IMR-90 (cell line): ENCODE results near the gene FTO. TPM values are rescaled to one million over a fixed set of nuclear protein-coding genes. Genes with fewer than 3 reads are reported as not detected.
A peak's percentile ranks its signal among the peaks of the same experiment; 100 is the strongest.

Experiments used
- ATAC-seq: fragments of 200-7000 bp; cut with Tn5 transposase; 2 replicates; pipeline ENCODE4 v1.9.1; 2020; ENCODE audit warnings: low read depth, mild to moderate bottlenecking, moderate library complexity
- BruUV-seq: library from RNA; stranded (reverse); fragments of 400-500 nt; replicated peaks from 2 replicates; lab custom pipeline; 2021; lab: Mats Ljungman, UMichigan
- CTCF ChIA-PET: fragments of 300-600 bp; formaldehyde crosslinking; extraction: SDS; loops from one replicate; lab custom pipeline; 2021; ENCODE audit warnings: antibody characterized with exemption; lab: Yijun Ruan, JAX
- POLR2A ChIA-PET: fragments of 300-600 bp; sonication (Branson Sonifier 250); formaldehyde crosslinking; loops from one replicate; lab custom pipeline; 2022; ENCODE audit warnings: antibody characterized with exemption; ENCODE audit not compliant: unreplicated experiment; lab: Charles Lee
- DNase-seq: peaks from one replicate; pipeline ENCODE4 v3.0.0; 2013
- H2AFZ ChIP-seq: replicated peaks from 2 replicates; pipeline ENCODE3; 2013; ENCODE audit warnings: low read length, mild to moderate bottlenecking; ENCODE audit not compliant: poor library complexity
- H2AK5ac ChIP-seq: 2 replicates; pipeline ENCODE4 v1.6.1; 2013; ENCODE audit warnings: low read depth, low read length, inconsistent platforms
- H2AK9ac ChIP-seq: replicated peaks from 2 replicates; pipeline ENCODE3; 2013; ENCODE audit warnings: mild to moderate bottlenecking, low read depth, low read length, moderate library complexity; ENCODE audit not compliant: poor library complexity
- H2BK120ac ChIP-seq: 2 replicates; pipeline ENCODE4 v1.6.1; 2013; ENCODE audit warnings: low read depth, low read length, inconsistent platforms
- H2BK15ac ChIP-seq: 3 replicates; pipeline ENCODE4 v1.6.1; 2013; ENCODE audit warnings: low read depth, low read length, inconsistent platforms
- H2BK20ac ChIP-seq: 2 replicates; pipeline ENCODE4 v1.6.1; 2013; ENCODE audit warnings: low read depth, mild to moderate bottlenecking, inconsistent platforms, low read length, moderate library complexity
- H2BK5ac ChIP-seq: 2 replicates; pipeline ENCODE4 v1.6.1; 2013; ENCODE audit warnings: mild to moderate bottlenecking, low read depth, low read length, inconsistent platforms; ENCODE audit not compliant: poor library complexity, severe bottlenecking
- H3K14ac ChIP-seq: replicated peaks from 2 replicates; pipeline ENCODE4 v1.6.1; 2013; ENCODE audit warnings: low read depth, low read length, inconsistent platforms
- H3K18ac ChIP-seq: 2 replicates; pipeline ENCODE4 v1.6.1; 2013; ENCODE audit warnings: low read depth, low read length, control low read depth
- H3K23ac ChIP-seq: 2 replicates; pipeline ENCODE4 v1.6.1; 2013; ENCODE audit warnings: low read depth, low read length, inconsistent platforms
- H3K27ac ChIP-seq: 2 replicates; pipeline ENCODE4 v1.5.1; 2013; ENCODE audit warnings: mild to moderate bottlenecking, control low read depth, low read length; ENCODE audit not compliant: insufficient read depth
- H3K27me3 ChIP-seq: 2 replicates; pipeline ENCODE4 v1.6.1; 2013; ENCODE audit warnings: low read length; ENCODE audit not compliant: control insufficient read depth, insufficient read depth
- H3K36me3 ChIP-seq: 2 replicates; pipeline ENCODE4 v1.6.1; 2013; ENCODE audit warnings: low read length, mixed read lengths; ENCODE audit not compliant: control insufficient read depth, insufficient read depth
- H3K4ac ChIP-seq: 2 replicates; pipeline ENCODE4 v1.6.1; 2013; ENCODE audit warnings: low read depth, low read length, inconsistent platforms
- H3K4me1 ChIP-seq: 2 replicates; pipeline ENCODE4 v1.6.1; 2013; ENCODE audit warnings: low read length, mixed read lengths; ENCODE audit not compliant: control insufficient read depth, insufficient read depth
- H3K4me2 ChIP-seq: 2 replicates; pipeline ENCODE4 v1.6.1; 2013; ENCODE audit warnings: low read depth, mild to moderate bottlenecking, control low read depth, low read length, moderate library complexity
- H3K4me3 ChIP-seq: 2 replicates; pipeline ENCODE4 v1.5.1; 2013; ENCODE audit warnings: low read depth, mild to moderate bottlenecking, control low read depth, low read length, moderate library complexity; ENCODE audit not compliant: insufficient read depth
- H3K56ac ChIP-seq: 2 replicates; pipeline ENCODE4 v1.6.1; 2013; ENCODE audit warnings: low read length, inconsistent platforms; ENCODE audit not compliant: insufficient read depth; ENCODE audit errors: extremely low read depth
- H3K79me1 ChIP-seq, 2 experiments: 2 replicates each; pipeline ENCODE4 v1.6.1; 2013; ENCODE audit warnings: low read length in 2 of 2, inconsistent platforms in 1 of 2, low read depth in 1 of 2
- H3K9ac ChIP-seq: 2 replicates; pipeline ENCODE4 v1.6.1; 2013; ENCODE audit warnings: low read depth, low read length, control low read depth
- H3K9me1 ChIP-seq: 2 replicates; pipeline ENCODE4 v1.6.1; 2013; ENCODE audit warnings: low read length, inconsistent platforms; ENCODE audit not compliant: insufficient read depth
- H3K9me3 ChIP-seq: 2 replicates; pipeline ENCODE4 v1.6.1; 2013; ENCODE audit warnings: low read length; ENCODE audit not compliant: control insufficient read depth, insufficient read depth
- H4K20me1 ChIP-seq: 2 replicates; pipeline ENCODE4 v1.6.1; 2013; ENCODE audit warnings: low read length, inconsistent platforms; ENCODE audit not compliant: insufficient read depth
- H4K5ac ChIP-seq: 2 replicates; pipeline ENCODE4 v1.6.1; 2013; ENCODE audit warnings: mild to moderate bottlenecking, low read depth, low read length, control low read depth
- H4K8ac ChIP-seq, 2 experiments: 2 replicates each; pipeline ENCODE4 v1.6.1; 2013; ENCODE audit warnings: low read depth in 2 of 2, low read length in 2 of 2, control low read depth in 1 of 2, inconsistent platforms in 1 of 2
- H4K91ac ChIP-seq: 2 replicates; pipeline ENCODE4 v1.6.1; 2013; ENCODE audit warnings: low read depth, low read length, inconsistent platforms; ENCODE audit not compliant: insufficient read depth
- BHLHE40 ChIP-seq: fragments of 150-350 bp; IDR thresholded peaks from 2 replicates; pipeline ENCODE4 v1.6.1; 2016; ENCODE audit warnings: mild to moderate bottlenecking, low read depth, low read length
- CEBPB ChIP-seq: IDR thresholded peaks from 2 replicates; pipeline ENCODE4 v1.6.1; 2012; ENCODE audit warnings: low read depth, low read length, improper control_type of control experiment
- CHD1 ChIP-seq: IDR thresholded peaks from 2 replicates; pipeline ENCODE4 v1.6.1; 2012; ENCODE audit warnings: low read depth, low read length, improper control_type of control experiment
- FOS ChIP-seq: fragments of 150-350 bp; IDR thresholded peaks from 2 replicates; pipeline ENCODE4 v1.6.1; 2016; ENCODE audit warnings: low read depth, low read length
- MAZ ChIP-seq: IDR thresholded peaks from 2 replicates; pipeline ENCODE4 v1.6.1; 2012; ENCODE audit warnings: low read depth, mild to moderate bottlenecking, low read length, improper control_type of control experiment, moderate library complexity, borderline replicate concordance
- NFE2L2 ChIP-seq: fragments of 150-350 bp; IDR thresholded peaks from 2 replicates; pipeline ENCODE4 v1.6.1; 2016; ENCODE audit warnings: low read depth, mild to moderate bottlenecking, low read length
- POLR2A ChIP-seq: IDR thresholded peaks from 2 replicates; pipeline ENCODE4 v1.6.1; 2012; ENCODE audit warnings: mild to moderate bottlenecking, low read depth, low read length
- RFX5 ChIP-seq: IDR thresholded peaks from 2 replicates; pipeline ENCODE4 v1.8.0; 2012; ENCODE audit warnings: low read depth, mild to moderate bottlenecking, low read length, moderate library complexity
- SMC3 ChIP-seq: fragments of 150-350 bp; IDR thresholded peaks from 2 replicates; pipeline ENCODE4 v1.6.1; 2016; ENCODE audit warnings: low read depth, mild to moderate bottlenecking, antibody characterized with exemption, low read length, moderate library complexity
- WGBS, 2 experiments: methylation state at CpG; one replicate each; pipeline versions ENCODE4 v1.1.5 to v1.1.7; 2013; ENCODE audit warnings: missing lambda C conversion rate in 2 of 2; ENCODE audit not compliant: insufficient read length in 1 of 2; ENCODE audit errors: extremely low coverage in 2 of 2; 5-methylcytosine and 5-hydroxymethylcytosine counted together
- dilution Hi-C: fragments of 300-500 bp; cut with HindIII; formaldehyde crosslinking; loops from one replicate; pipeline ENCODE4 v1.14.3; 2018; ENCODE audit warnings: low sequenced_read_pairs; ENCODE audit not compliant: unreplicated experiment
- in situ Hi-C: fragments of 300-500 bp; cut with MboI; formaldehyde crosslinking; loops from 3 replicates; pipeline ENCODE4 v1.14.3; 2019; ENCODE audit warnings: low sequenced_read_pairs, inconsistent platforms, mixed read lengths
- intact Hi-C: fragments of 100-400 bp; cut with micrococcal nuclease; formaldehyde crosslinking; loops from 2 replicates; pipeline ENCODE4 v1.10.0; 2022
- polyA plus RNA-seq, 3 experiments: library from polyadenylated mRNA; depleted of rRNA; stranded (reverse); fragments of >200 nt; gene quantifications; 2 replicates each; pipeline ENCODE4 v1.2.3, GENCODE V29; 2012; ENCODE audit warnings: low replicate concordance in 1 of 3
- total RNA-seq: library from RNA; depleted of rRNA; stranded (reverse); fragments of >200 nt; gene quantifications from 2 replicates; pipeline ENCODE4 v1.2.3, GENCODE V29; 2012
- TF ChIP-seq, protein P1 (sequence below): conservative IDR thresholded peaks from 2 replicates; pipeline ENCODE4 v1.5.1; 2012; ENCODE audit warnings: mild to moderate bottlenecking, low read depth, low read length, improper control_type of control experiment
- TF ChIP-seq, protein P2 (sequence below): fragments of 150-350 bp; IDR thresholded peaks from 2 replicates; pipeline ENCODE4 v1.6.1; 2016; ENCODE audit warnings: low read depth, mild to moderate bottlenecking, low read length, moderate library complexity, borderline replicate concordance

The FTO gene
- total and polyA plus RNA-seq, 2 of the 4 experiments (the other 2 are of a cell fraction): 70.3 to 132 TPM

DNA sequence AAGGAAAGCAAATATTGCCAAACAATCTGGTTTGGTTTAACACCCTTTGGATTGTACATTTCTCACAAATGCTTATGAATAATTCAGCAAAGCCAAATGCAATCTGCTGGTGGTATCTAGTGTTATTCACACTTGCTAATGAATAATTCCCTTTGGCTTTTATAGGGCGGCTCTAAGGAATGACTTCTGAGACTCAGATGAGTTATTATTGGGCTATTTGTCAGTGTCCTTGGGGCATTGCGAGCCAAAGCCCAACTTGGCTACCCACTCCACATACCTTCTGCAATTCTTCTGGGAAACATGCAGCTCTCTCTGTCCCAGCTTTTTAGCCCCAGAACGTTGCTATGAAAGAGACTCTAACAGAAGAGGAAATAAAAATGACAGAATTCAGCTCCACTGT lies 41.1 kb downstream of the FTO start:
- Histone ChIP-seq H3K56ac (no peak overlapping the region), H3K9me3 (no peaks in the 10 kb centered on the region), H3K4me1 (peaks cover 5% of the 10 kb centered on the region), H3K9me1 (peaks cover 8% of the 10 kb centered on the region; the same call in 1 of the 2 replicates), H4K20me1 (peaks cover 24% of the 10 kb centered on the region), H3K18ac (no peak overlapping the region), H2BK20ac (no peak overlapping the region), H2BK15ac (no peak overlapping the region), H4K5ac (no peak overlapping the region), H3K14ac (no peak overlapping the region), H3K9ac (no peak overlapping the region), H2BK5ac (no peak overlapping the region), H3K79me1 (peaks cover 20 to 47% of the 10 kb centered on the region in 2 experiments), H3K4me2 (no peak overlapping the region), H4K8ac (no peak overlapping the region), H3K27ac (no peak overlapping the region), H3K4me3 (no peak overlapping the region), H2BK120ac (no peak overlapping the region), H3K23ac (no peak overlapping the region), H3K27me3 (no peaks in the 10 kb centered on the region), H4K91ac (no peak overlapping the region), H2AFZ (no peak overlapping the region), H2AK5ac (no peak overlapping the region), H2AK9ac (no peak overlapping the region), H3K4ac (no peak overlapping the region), H3K36me3 (no peaks in the 10 kb centered on the region)
- no CpG with 5 or more reads among the region's 3 CpGs for WGBS, 2 experiments
- DNase-seq: no peak
- ATAC-seq: peak; percentile 21
- POLR2A ChIA-PET: no interaction called here
- TF ChIP-seq BHLHE40 (no peak), CHD1 (no peak), NFE2L2 (no peak), CEBPB (no peak), MAZ (no peak), SMC3 (no peak), POLR2A (no peak), RFX5 (no peak), FOS (no peak)
- TF ChIP-seq, protein P1, sequence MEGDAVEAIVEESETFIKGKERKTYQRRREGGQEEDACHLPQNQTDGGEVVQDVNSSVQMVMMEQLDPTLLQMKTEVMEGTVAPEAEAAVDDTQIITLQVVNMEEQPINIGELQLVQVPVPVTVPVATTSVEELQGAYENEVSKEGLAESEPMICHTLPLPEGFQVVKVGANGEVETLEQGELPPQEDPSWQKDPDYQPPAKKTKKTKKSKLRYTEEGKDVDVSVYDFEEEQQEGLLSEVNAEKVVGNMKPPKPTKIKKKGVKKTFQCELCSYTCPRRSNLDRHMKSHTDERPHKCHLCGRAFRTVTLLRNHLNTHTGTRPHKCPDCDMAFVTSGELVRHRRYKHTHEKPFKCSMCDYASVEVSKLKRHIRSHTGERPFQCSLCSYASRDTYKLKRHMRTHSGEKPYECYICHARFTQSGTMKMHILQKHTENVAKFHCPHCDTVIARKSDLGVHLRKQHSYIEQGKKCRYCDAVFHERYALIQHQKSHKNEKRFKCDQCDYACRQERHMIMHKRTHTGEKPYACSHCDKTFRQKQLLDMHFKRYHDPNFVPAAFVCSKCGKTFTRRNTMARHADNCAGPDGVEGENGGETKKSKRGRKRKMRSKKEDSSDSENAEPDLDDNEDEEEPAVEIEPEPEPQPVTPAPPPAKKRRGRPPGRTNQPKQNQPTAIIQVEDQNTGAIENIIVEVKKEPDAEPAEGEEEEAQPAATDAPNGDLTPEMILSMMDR: no peak
- TF ChIP-seq, protein P2, sequence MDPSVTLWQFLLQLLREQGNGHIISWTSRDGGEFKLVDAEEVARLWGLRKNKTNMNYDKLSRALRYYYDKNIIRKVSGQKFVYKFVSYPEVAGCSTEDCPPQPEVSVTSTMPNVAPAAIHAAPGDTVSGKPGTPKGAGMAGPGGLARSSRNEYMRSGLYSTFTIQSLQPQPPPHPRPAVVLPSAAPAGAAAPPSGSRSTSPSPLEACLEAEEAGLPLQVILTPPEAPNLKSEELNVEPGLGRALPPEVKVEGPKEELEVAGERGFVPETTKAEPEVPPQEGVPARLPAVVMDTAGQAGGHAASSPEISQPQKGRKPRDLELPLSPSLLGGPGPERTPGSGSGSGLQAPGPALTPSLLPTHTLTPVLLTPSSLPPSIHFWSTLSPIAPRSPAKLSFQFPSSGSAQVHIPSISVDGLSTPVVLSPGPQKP: no peak
- dilution Hi-C loops: no loop called here
- no TSS peak for BruUV-seq
- in situ Hi-C loops: no loop called here
- CTCF ChIA-PET: no interaction called here
- intact Hi-C loops: no loop called here
